GOT3 (cell line): ENCODE measurements around the gene FAM110C.
"Not testable (repeated sequence)": the region's sequence is repeated elsewhere in the genome, so short reads cannot be mapped to it uniquely, and the experiment has no call there.

Experiments
- DNase-seq: peaks from one replicate; lab custom pipeline; 2025; ENCODE audit warnings: mixed read lengths; lab: John Stamatoyannopoulos, UW

FAM110C gene

GRCh38 chr2:44748-45341 lies 1.5 kb downstream of the FAM110C start:
- DNase-seq = no peak

DNA sequence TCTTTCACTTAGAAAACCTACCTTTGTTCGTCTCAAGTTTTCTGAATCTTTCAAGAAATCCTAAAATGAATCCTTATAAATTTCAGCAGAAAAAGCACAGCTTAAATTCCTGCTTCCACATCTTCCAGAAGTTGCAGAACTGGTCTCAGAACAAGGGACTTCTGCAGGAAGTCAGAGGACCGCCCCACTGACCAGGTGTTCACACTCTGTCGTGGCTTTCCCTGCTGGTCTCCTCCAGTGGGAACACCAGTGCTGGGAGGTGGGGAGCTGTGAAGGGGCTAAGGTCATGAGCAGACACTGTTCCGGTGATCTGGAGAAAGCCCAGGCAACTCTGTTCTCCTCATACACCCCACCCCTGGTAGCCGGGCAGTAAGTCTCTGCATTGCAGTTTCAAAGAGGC lies 3.5 kb downstream of the FAM110C start:
- DNase-seq = no peak

- no peak for DNase-seq
These were observed 5.8 kb downstream of the FAM110C start for GRCh38 chr2:40465-40864.

DNA sequence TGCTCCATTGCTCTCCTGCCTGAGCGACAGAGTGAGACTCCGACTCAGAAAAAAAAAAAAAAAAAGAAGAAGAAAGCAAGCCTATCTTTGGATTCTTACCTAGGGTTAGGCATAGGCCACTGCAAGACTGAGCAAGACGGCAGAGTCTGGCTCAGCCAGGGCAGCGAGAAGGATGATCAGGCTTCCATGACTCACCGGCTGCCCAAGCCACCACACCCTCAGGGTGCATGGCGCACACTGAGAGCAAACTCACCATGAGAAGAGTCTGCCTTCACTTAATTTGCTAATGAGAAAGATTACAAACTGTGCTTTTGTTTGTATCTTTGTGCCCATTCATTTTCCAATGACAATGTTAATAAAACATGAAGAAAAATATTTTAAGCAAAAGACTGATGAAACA lies 8.2 kb downstream of the FAM110C start:
- no peak for DNase-seq

GRCh38 chr2:36318-36717 lies 10.0 kb downstream of the FAM110C start:
- no peak for DNase-seq

GRCh38 chr2:35852-36251 lies 10.5 kb downstream of the FAM110C start:
- DNase-seq = no peak

DNA sequence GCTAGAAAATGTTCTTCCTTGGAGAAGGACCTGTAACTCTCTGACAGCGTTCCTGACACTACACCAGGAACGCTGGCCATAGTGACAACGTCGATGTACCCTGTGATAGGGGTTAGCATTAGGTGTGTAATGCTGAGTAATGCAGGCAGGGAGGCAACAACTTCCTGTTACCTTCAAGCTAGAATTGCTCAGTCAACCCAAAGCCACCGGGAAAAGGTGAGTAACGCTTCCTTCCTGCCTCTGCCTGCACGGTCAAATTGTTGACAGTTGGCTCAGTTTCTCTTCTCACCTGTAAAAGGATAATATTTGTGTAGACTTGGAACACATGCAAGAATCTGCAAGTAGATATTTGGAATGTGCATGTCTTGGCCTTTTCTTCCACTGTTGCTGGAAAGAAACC lies 12.7 kb downstream of the FAM110C start:
- DNase-seq = no peak

DNA sequence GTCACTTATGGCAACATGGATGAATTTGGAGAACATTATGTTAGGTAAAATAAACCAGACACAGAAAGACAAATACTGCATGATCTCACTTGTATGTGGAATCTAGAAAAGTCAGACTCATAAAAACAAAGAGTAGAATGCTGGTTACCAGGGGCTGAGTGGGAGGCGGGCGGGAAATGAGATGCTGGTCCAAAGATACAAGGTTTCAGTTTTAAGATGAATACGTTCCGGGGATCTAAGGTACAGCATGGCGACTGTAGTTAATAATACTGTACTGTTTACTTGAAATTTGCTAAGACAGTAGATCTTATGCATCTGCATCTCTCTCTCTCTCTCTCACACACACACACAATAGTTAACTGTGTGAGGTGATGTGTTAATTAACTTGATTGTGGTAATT lies 14.2 kb downstream of the FAM110C start:
- DNase-seq = no peak

DNA sequence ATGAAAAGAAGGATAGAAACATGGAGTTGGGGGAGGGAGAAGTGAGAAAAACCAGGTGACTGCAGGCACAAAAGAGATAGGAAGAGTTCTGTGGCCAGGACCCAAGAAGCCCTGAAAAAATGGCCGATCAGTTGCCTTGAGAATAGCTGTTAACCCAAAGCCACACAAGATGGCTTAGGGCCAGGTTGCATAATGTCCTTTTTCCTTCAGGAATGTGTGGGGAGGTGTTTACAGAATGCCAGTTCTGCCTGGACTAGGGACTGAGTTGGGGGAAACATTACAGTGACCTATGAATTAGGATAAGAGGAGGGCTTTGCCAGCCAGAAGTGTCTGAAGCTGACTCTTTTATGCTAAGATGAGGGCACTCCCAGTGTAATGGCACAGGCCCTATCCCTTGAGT lies 17.1 kb downstream of the FAM110C start:
- no peak for DNase-seq

- DNase-seq = no peak
These were observed 17.8 kb downstream of the FAM110C start for GRCh38 chr2:28406-28975.

- DNase-seq = no peak
These were observed 19.4 kb downstream of the FAM110C start for GRCh38 chr2:26891-27290.

GRCh38 chr2:25543-25942 lies 20.8 kb downstream of the FAM110C start:
- DNase-seq = no peak

DNA sequence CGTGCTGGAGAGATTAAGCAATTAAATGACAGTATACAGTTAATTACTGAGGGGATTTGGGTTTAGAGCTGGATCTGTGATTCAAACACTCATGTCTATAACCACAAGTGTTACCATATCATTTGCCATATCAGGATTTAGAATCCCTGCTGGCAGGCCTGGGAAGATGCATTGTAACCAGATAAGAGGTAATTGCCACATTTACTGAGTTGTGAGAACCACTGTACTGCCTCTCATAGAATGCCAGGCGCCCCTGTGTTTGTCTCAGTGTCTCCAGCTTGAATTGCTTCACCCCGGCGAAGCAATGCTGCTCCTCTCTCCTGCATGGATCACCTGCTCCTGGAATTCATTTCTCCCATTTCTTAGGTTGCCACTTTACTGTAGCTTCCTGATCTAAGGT lies 21.7 kb downstream of the FAM110C start:
- not testable (repeated sequence) for DNase-seq

DNA sequence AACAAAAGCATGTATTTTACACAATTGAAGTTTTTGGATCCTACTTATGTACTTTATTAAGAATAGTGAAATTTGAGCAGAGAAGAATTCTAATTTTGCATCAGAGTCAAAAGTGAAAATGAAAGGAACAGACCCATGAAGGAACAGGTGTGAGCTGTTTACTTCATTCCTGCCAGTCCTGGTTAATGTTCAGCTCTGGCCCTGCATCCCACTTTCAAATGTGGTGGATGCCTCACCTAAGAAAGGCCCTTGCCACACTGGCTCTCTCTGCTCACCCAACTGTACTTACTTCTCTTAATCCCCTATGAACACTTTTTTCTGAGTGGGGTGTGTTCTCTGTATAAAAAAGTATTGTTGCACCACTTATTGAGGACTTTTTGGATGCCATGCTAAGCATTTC lies 22.2 kb downstream of the FAM110C start:
- DNase-seq = no peak

DNA sequence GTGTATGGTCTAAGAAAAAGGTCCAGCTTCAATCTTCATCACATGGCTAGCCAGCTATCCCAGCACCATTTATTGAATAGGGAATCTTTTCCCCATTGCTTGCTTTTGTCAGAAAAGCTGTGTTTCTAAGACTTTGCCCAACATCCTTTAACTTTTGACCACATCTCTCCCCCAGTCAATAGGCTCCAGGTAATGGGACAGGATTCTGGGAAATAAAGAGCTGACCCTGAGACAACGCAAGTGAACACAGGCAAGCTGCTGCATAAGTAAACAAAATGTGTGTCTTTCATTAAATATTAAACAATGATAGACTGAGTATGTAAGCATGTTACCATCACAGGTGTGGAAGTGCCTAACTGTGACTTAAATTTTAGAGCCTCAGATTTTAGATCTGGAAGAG lies 23.0 kb downstream of the FAM110C start:
- DNase-seq = no peak

DNA sequence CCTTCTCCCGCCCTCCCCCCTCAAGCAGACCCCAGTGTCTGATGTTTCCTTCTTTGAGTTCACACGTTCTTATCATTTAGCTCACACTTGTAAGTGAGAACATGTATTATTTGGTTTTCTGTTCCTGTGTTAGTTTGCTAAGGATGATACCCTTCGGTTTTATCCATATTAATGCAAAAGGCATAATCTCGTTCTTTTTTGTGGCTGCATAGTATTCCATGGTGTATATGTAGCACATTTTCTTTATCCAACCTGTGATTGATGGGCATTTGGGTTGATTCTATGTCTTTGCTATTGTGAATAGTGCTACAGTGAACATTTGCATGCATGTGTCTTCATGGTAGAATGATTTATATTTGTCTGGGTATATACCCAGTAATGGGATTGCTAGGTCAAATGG lies 24.1 kb downstream of the FAM110C start:
- not testable (repeated sequence) for DNase-seq

DNA sequence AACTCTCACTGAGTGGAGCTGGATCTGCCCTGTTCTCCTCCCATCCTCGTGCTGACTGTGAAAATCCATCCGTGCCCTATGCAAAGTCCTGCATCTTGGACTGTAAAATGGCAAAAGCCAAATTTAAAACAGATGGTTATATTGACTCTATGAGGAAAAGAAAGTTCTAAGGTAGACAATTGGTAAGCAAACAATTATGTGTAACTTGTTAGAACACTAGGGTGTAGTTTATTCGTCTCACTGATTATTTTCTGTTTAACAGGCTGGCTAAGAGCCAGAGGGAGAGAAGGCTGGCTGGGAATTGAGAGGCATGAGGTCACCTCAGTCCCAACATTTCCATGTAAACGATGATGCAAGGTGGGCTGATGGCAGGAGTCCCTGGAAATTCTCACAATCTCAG lies 26.0 kb downstream of the FAM110C start:
- DNase-seq = not testable (repeated sequence)

- no peak for DNase-seq
These were observed 26.8 kb downstream of the FAM110C start for GRCh38 chr2:19505-19904.

- no peak for DNase-seq
These were observed 27.7 kb downstream of the FAM110C start for GRCh38 chr2:18402-19271.

GRCh38 chr2:15916-16315 lies 30.4 kb downstream of the FAM110C start:
- not testable (repeated sequence) for DNase-seq

- DNase-seq = no peak
These were observed 34.9 kb downstream of the FAM110C start for GRCh38 chr2:11248-11941.

DNA sequence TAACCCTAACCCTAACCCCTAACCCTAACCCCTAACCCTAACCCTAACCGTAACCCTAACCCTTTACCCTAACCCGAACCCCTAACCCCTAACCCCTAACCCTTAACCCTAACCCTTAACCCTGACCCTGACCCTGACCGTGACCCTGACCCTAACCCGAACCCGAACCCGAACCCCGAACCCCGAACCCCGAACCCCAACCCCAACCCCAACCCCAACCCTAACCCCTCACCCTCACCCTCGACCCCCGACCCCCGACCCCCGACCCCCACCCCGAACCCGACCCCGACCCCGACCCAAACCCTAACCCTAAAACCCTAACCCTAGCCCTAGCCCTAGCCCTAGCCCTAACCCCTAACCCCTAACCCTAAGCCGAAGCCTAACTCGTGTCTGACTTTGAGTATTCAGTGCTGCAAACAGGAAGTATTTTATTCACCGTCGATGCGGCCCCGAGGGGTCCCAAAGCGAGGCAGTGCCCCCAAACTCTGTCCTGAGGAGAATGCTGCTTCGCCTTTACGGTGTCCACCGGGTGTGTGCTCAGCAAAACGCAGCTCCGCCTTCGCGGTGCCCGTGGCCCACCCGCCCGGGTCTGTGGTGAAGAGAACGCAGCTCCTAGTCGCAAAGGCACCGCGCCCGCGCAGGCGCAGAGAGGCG lies 36.0 kb downstream of the FAM110C start:
- DNase-seq = no peak
